H1 (cell line): ENCODE results near the gene GGA3. TPM values are rescaled to one million over a fixed set of nuclear protein-coding genes. Genes with fewer than 3 reads are reported as not detected.

Source experiments
- CBX5 ChIP-seq: fragments of 300-800, 300-1000 bp; sonication (generic); IDR thresholded peaks from 2 replicates; pipeline ENCODE4 v1.7.1; 2016; ENCODE audit warnings: antibody characterized with exemption, low read length, low read depth
- CBX8 ChIP-seq: fragments of 300-800, 300-1000 bp; sonication (generic); IDR thresholded peaks from 2 replicates; pipeline ENCODE4 v1.7.1; 2016; ENCODE audit warnings: low read depth, low read length, borderline replicate concordance
- CHD7 ChIP-seq: fragments of 300-600 bp; sonication (generic); IDR thresholded peaks from 2 replicates; pipeline ENCODE4 v1.7.1; 2012; ENCODE audit warnings: low read length, moderate library complexity, mild to moderate bottlenecking, inconsistent platforms; ENCODE audit not compliant: insufficient replicate concordance
- FOSL1 ChIP-seq: IDR thresholded peaks from 2 replicates; pipeline ENCODE4 v1.6.1; 2011; ENCODE audit warnings: mild to moderate bottlenecking, low read depth, low read length, moderate library complexity; ENCODE audit not compliant: insufficient read depth
- KDM5A ChIP-seq: fragments of 200-600 bp; IDR thresholded peaks from 2 replicates; pipeline ENCODE4 v1.7.1; 2012; ENCODE audit warnings: mild to moderate bottlenecking, low read length, inconsistent platforms, mixed read lengths
- RNF2 ChIP-seq: fragments of 200-900, 300-1000 bp; sonication (generic); IDR thresholded peaks from 2 replicates; pipeline ENCODE4 v1.7.1; 2016; ENCODE audit warnings: borderline replicate concordance, low read depth, mild to moderate bottlenecking, antibody characterized with exemption, low read length; ENCODE audit not compliant: poor library complexity, severe bottlenecking; ENCODE audit errors: missing control alignments
- TAF1 ChIP-seq: IDR thresholded peaks from 2 replicates; pipeline ENCODE4 v1.6.1; 2011; ENCODE audit warnings: mild to moderate bottlenecking, low read depth, low read length
- YY1 ChIP-seq: IDR thresholded peaks from 2 replicates; pipeline ENCODE4 v1.6.1; 2011; ENCODE audit warnings: low read depth, mild to moderate bottlenecking, low read length
- ZNF274 ChIP-seq: IDR thresholded peaks from 2 replicates; pipeline ENCODE4 v1.7.0; 2012; ENCODE audit warnings: low read length, borderline replicate concordance; ENCODE audit errors: extremely low read depth
- polyA plus RNA-seq, 7 experiments: library from polyadenylated mRNA; depleted of rRNA in 3 of 7; stranded (reverse) in 5 of 7; unstranded in 2 of 7; fragments of >200 nt in 5 of 7; fragments of 200-250 nt in 2 of 7; gene quantifications; 1 replicate in 5 of 7; 2 replicates in 1 of 7; 4 replicates in 1 of 7; pipeline versions ENCODE4 v1.2.1 to v1.2.3, GENCODE V29; 2011 to 2013; ENCODE audit warnings: missing spikeins in 2 of 7, mixed read lengths in 2 of 7
- total RNA-seq: library from RNA; stranded (reverse); fragmentation: NEBNext Ultra II Directional; extraction: Animal tissue kit (Norgen Biotek cat#: 25700); gene quantifications from 2 replicates; pipeline ENCODE4 v1.2.1, GENCODE V29; 2021

GGA3 gene
- total and polyA plus RNA-seq, 2 of the 8 experiments (the other 6 are each of a cell fraction or from before 2014, with no cell fraction given), result 40.6 to 60.0 TPM

GRCh38 chr17:75249564-75249963 lies 11.8 kb downstream of the GGA3 start (continued):
- no peak for TF ChIP-seq YY1
- TF ChIP-seq KDM5A, result no peak
- TF ChIP-seq TAF1, result no peak
- no peak for TF ChIP-seq ZNF274
- no peak for TF ChIP-seq CBX8
- no peak for TF ChIP-seq FOSL1
- no peak for TF ChIP-seq CBX5
- no peak for TF ChIP-seq CHD7
- TF ChIP-seq RNF2, result no peak
